NT2/D1 (cell line): ENCODE results near the gene OR4B1.

Experiments
- SUZ12 ChIP-seq: IDR thresholded peaks from 2 replicates; pipeline ENCODE4 v1.6.1; 2011; ENCODE audit not compliant: insufficient read length, insufficient read depth; ENCODE audit errors: extremely low read depth
- YY1 ChIP-seq: IDR thresholded peaks from 2 replicates; pipeline ENCODE4 v1.6.1; 2011; ENCODE audit not compliant: insufficient read length, insufficient read depth
- ZNF274 ChIP-seq: IDR thresholded peaks from 2 replicates; pipeline ENCODE4 v1.6.1; 2011; ENCODE audit warnings: mild to moderate bottlenecking, low read depth, low read length

- TF ChIP-seq ZNF274 = no peak
- TF ChIP-seq YY1 = no peak
- no peak for TF ChIP-seq SUZ12
These were observed 46.1 kb upstream of the OR4B1 start for GRCh38 chr11:48170241-48171233.
